Left lung (tissue), 10 donors: ENCODE data around the gene VSTM2L. TPM values are rescaled to one million over a fixed set of nuclear protein-coding genes. Genes with fewer than 3 reads are reported as not detected.
"Not testable (repeated sequence)": the region's sequence is repeated elsewhere in the genome, so short reads cannot be mapped to it uniquely, and the experiment has no call there.

Experiments used
- ATAC-seq: fragments of 200-7000 bp; cut with Tn5 transposase; one replicate; pipeline ENCODE4 v1.9.1; 2020; ENCODE audit warnings: moderate library complexity
- DNase-seq, 4 donors: peaks; one replicate each; pipeline ENCODE4 v3.0.0-alpha.2; 2013 to 2020
- H3K27ac ChIP-seq, 2 donors: fragments of 200-600 bp; sonication (generic) in 1 of 2; one replicate each; pipeline versions ENCODE4 v1.5.0 to v1.8.0; 2020 to 2021
- H3K27me3 ChIP-seq, 2 donors: fragments of 200-600 bp; sonication (generic) in 1 of 2; one replicate each; pipeline versions ENCODE4 v1.5.0 to v1.8.0; 2020 to 2021
- H3K36me3 ChIP-seq, 2 donors: fragments of 200-600 bp; sonication (generic) in 1 of 2; one replicate each; pipeline versions ENCODE4 v1.5.0 to v1.8.0; 2020 to 2021
- H3K4me1 ChIP-seq, 2 donors: fragments of 200-600 bp; one replicate each; pipeline ENCODE4 v1.8.0; 2021
- H3K4me3 ChIP-seq, 2 donors: fragments of 200-600 bp; sonication (generic) in 1 of 2; one replicate each; pipeline versions ENCODE4 v1.5.0 to v1.8.0; 2020 to 2021; ENCODE audit warnings: mild to moderate bottlenecking in 1 of 2
- H3K9me3 ChIP-seq, 2 donors: fragments of 200-600 bp; sonication (generic) in 1 of 2; one replicate each; pipeline versions ENCODE4 v1.5.0 to v1.8.0; 2020 to 2021
- CTCF ChIP-seq, 2 donors: fragments of 200-600 bp; sonication (generic) in 1 of 2; IDR thresholded peaks; one replicate each; pipeline versions ENCODE4 v1.5.0 to v1.8.0; 2021; ENCODE audit warnings: antibody characterized with exemption in 2 of 2
- intact Hi-C, 2 donors: fragments of 100-400 bp; cut with DNase I; formaldehyde crosslinking; loops; one replicate each; pipeline versions ENCODE4 v1.11.2 to v1.14.2; 2022
- polyA plus RNA-seq, 6 donors: library from polyadenylated mRNA; unstranded; fragments of 120-200 nt; gene quantifications; one replicate each; pipeline ENCODE4 v1.2.1, GENCODE V29; 2013; ENCODE audit not compliant: insufficient read length in 6 of 6
- total RNA-seq, 2 donors: library from RNA; stranded (reverse); fragmentation: NEBNext Ultra II Directional; extraction: Animal tissue kit (Norgen Biotek cat#: 25700); gene quantifications; one replicate each; pipeline ENCODE4 v1.2.1, GENCODE V29; 2021
- donor health status: DM: no; HTN: yes; CAD: no.
- donor health status: DM: no; HTN: no; CAD: no.

Gene VSTM2L
- total and polyA plus RNA-seq, 8 donors = 2.7 to 31.9 (median 7.2) TPM

- no peak overlapping the region for H3K27ac ChIP-seq
- H3K4me3 ChIP-seq = no peak overlapping the region
- no peaks in the 10 kb centered on the region for H3K27me3 ChIP-seq
- no peaks in the 10 kb centered on the region for H3K9me3 ChIP-seq
- no peak for DNase-seq
- TF ChIP-seq CTCF (IDR thresholded peaks at IDR 0.05) = no peak
- intact Hi-C loops = no loop called here
- no peaks in the 10 kb centered on the region for H3K36me3 ChIP-seq
- H3K4me1 ChIP-seq = no peaks in the 10 kb centered on the region
- no peak for ATAC-seq
These were observed 52.6 kb downstream of the VSTM2L start for GRCh38 chr20:37955511-37955910.

GRCh38 chr20:37956107-37956585 is 53.2 kb downstream of the VSTM2L start:
- Histone ChIP-seq H3K9me3 (no peaks in the 10 kb centered on the region), H3K4me3 (no peak overlapping the region), H3K4me1 (no peaks in the 10 kb centered on the region), H3K36me3 (no peaks in the 10 kb centered on the region), H3K27me3 (no peaks in the 10 kb centered on the region), H3K27ac (no peak overlapping the region)
- no peak for DNase-seq
- intact Hi-C loops = no loop called here
- ATAC-seq = no peak
- no peak for TF ChIP-seq CTCF (IDR thresholded peaks at IDR 0.05)

- intact Hi-C loops = no loop called here
- Histone ChIP-seq H3K4me1 (no peaks in the 10 kb centered on the region), H3K4me3 (no peak overlapping the region), H3K9me3 (no peaks in the 10 kb centered on the region), H3K36me3 (no peaks in the 10 kb centered on the region), H3K27me3 (no peaks in the 10 kb centered on the region), H3K27ac (no peak overlapping the region)
- ATAC-seq (no peak), DNase-seq (no peak)
- TF ChIP-seq CTCF (IDR thresholded peaks at IDR 0.05) = no peak
These were observed 56.1 kb downstream of the VSTM2L start for GRCh38 chr20:37958856-37959520.

- no peaks in the 10 kb centered on the region for H3K4me1 ChIP-seq
- TF ChIP-seq CTCF (IDR thresholded peaks at IDR 0.05) = no peak
- H3K27ac ChIP-seq = no peak overlapping the region
- DNase-seq (no peak), ATAC-seq (no peak)
- no peaks in the 10 kb centered on the region for H3K9me3 ChIP-seq
- no peaks in the 10 kb centered on the region for H3K36me3 ChIP-seq
- intact Hi-C loops = no loop called here
- H3K27me3 ChIP-seq = no peaks in the 10 kb centered on the region
- H3K4me3 ChIP-seq = no peak overlapping the region
These were observed 58.1 kb downstream of the VSTM2L start for GRCh38 chr20:37961066-37961465.

- intact Hi-C loops, H3K4me3 ChIP-seq, H3K9me3 ChIP-seq, ATAC-seq, H3K27ac ChIP-seq, H3K4me1 ChIP-seq, DNase-seq, H3K27me3 ChIP-seq, H3K36me3 ChIP-seq: not testable (repeated sequence)
These were observed 60.6 kb downstream of the VSTM2L start for GRCh38 chr20:37963483-37963882.
